Caco-2 (cell line): ENCODE data around the gene SLC34A3. TPM values are rescaled to one million over a fixed set of nuclear protein-coding genes. Genes with fewer than 3 reads are reported as not detected.

Source experiments
- BruUV-seq: library from RNA; stranded (reverse); fragments of 400-500 nt; replicated peaks from 2 replicates; lab custom pipeline; 2021; lab: Mats Ljungman, UMichigan
- CTCF ChIA-PET: fragments of 300-600 bp; sonication (Branson Sonifier 250); formaldehyde crosslinking; loops from one replicate; lab custom pipeline; 2022; ENCODE audit warnings: antibody characterized with exemption; lab: Charles Lee
- POLR2A ChIA-PET: fragments of 300-600 bp; sonication (Branson Sonifier 250); formaldehyde crosslinking; loops from one replicate; lab custom pipeline; 2022; ENCODE audit warnings: antibody characterized with exemption; lab: Charles Lee
- DNase-seq, 2 experiments: peaks; one replicate each; pipeline versions ENCODE4 v3.0.0 to v3.0.0-alpha.2; 2020 to 2022
- H3K27me3 ChIP-seq: replicated peaks from 2 replicates; pipeline ENCODE4 v1.6.0; 2011; ENCODE audit warnings: low read length; ENCODE audit not compliant: control insufficient read depth, insufficient read depth
- H3K36me3 ChIP-seq: 2 replicates; pipeline ENCODE4 v1.5.1; 2011; ENCODE audit warnings: low read length; ENCODE audit not compliant: control insufficient read depth, insufficient read depth
- H3K4me1 ChIP-seq: fragments of 250-450 bp; sonication (Bioruptor Pico); 2 replicates; pipeline ENCODE4 v1.5.1; 2020; ENCODE audit warnings: mild to moderate bottlenecking
- H3K4me3 ChIP-seq: 2 replicates; pipeline ENCODE4 v1.5.1; 2011; ENCODE audit warnings: low read depth, mild to moderate bottlenecking, control low read depth, low read length
- H3K9me3 ChIP-seq: fragments of 250-450 bp; sonication (Bioruptor Pico); 2 replicates; pipeline ENCODE4 v1.5.1; 2020; ENCODE audit warnings: mild to moderate bottlenecking, moderate library complexity
- H3K27ac Mint-ChIP-seq: one replicate; pipeline ENCODE4 v1.8.0; 2022; ENCODE audit warnings: mixed read lengths; ENCODE audit not compliant: unreplicated experiment
- H3K27me3 Mint-ChIP-seq: one replicate; pipeline ENCODE4 v1.8.0; 2022; ENCODE audit warnings: mixed read lengths; ENCODE audit not compliant: insufficient read depth, unreplicated experiment
- H3K36me3 Mint-ChIP-seq: one replicate; pipeline ENCODE4 v1.8.0; 2022; ENCODE audit warnings: mild to moderate bottlenecking, mixed read lengths; ENCODE audit not compliant: insufficient read depth, unreplicated experiment
- H3K4me1 Mint-ChIP-seq: one replicate; pipeline ENCODE4 v1.8.0; 2022; ENCODE audit warnings: low read depth, mixed read lengths; ENCODE audit not compliant: unreplicated experiment
- H3K4me3 Mint-ChIP-seq: one replicate; pipeline ENCODE4 v1.8.0; 2022; ENCODE audit warnings: mild to moderate bottlenecking, moderate library complexity, mixed read lengths; ENCODE audit not compliant: unreplicated experiment
- H3K9me3 Mint-ChIP-seq: one replicate; pipeline ENCODE4 v1.8.0; 2022; ENCODE audit warnings: mixed read lengths; ENCODE audit not compliant: unreplicated experiment
- intact Hi-C: fragments of 100-400 bp; cut with micrococcal nuclease; formaldehyde crosslinking; loops from one replicate; pipeline ENCODE4 v1.10.0; 2022; ENCODE audit not compliant: unreplicated experiment
- total RNA-seq: library from RNA; stranded (reverse); gene quantifications from 2 replicates; pipeline ENCODE4 v1.2.3, GENCODE V29; 2022
- TF ChIP-seq, protein P1 (sequence below), 2 experiments: fragments of 200-600 bp in 1 of 2; IDR thresholded peaks; 1 replicate in 1 of 2; 2 replicates in 1 of 2; pipeline versions ENCODE4 v1.5.1 to v1.8.0; 2011 to 2022; ENCODE audit warnings: antibody characterized with exemption in 1 of 2, control low read depth in 1 of 2, inconsistent platforms in 1 of 2, low read depth in 1 of 2, low read length in 1 of 2, mild to moderate bottlenecking in 1 of 2, moderate library complexity in 1 of 2; ENCODE audit not compliant: insufficient read depth in 1 of 2, severe bottlenecking in 1 of 2, unreplicated experiment in 1 of 2

Gene SLC34A3
- total RNA-seq, 1 experiment from 2014 or later, result not detected

DNA sequence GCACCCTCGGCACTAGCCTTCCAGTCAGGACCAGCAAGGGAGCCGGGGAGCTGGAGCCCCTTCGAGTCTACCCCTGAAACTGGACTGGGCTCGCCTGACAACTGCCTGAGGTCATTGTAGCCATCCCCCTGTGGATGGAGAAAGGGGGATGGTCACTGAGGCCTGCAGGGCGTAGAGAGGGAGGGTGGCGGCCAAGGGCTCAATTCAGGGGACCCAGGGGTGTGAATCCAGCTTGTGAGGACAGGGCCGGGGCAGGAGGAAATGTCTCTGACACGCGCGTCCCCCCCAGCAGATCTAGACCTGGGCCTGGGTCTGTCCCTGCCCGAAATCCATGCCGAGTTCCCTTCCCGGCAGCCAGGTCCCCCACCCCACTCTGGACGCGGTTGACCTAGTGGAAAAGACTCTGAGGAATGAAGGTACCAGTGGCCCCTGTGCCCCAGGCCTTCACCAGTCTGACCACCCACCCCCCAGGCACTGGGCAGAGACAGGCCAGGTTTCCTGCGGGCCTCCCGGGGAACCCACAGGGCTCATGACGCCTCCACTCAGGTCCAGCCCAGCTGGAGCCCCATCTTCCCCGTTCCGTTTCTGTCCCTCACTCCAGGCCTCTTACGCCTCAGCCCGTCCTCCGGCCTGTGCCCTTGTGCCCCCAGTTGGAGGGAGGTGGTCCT, 805 bp downstream of the SLC34A3 start:
- no peaks in the 10 kb centered on the region for H3K9me3 ChIP-seq
- Mint-ChIP-seq H3K27me3 (no peaks in the 10 kb centered on the region), H3K27ac (no peak overlapping the region), H3K4me1 (peaks cover 15% of the 10 kb centered on the region), H3K36me3 (peaks cover 14% of the 10 kb centered on the region), H3K9me3 (no peaks in the 10 kb centered on the region), H3K4me3 (no peak overlapping the region)
- no peaks in the 10 kb centered on the region for H3K27me3 ChIP-seq
- no peak overlapping the region for H3K4me3 ChIP-seq
- DNase-seq, result no peak
- H3K36me3 ChIP-seq, result no peaks in the 10 kb centered on the region
- BruUV-seq, result no TSS peak
- POLR2A ChIA-PET, result interaction anchor here (0.6 kb wide), 1 partner anchor 8 kb away, joined by 7 read pairs; no protein-coding TSS in a partner anchor
- TF ChIP-seq, protein P1, sequence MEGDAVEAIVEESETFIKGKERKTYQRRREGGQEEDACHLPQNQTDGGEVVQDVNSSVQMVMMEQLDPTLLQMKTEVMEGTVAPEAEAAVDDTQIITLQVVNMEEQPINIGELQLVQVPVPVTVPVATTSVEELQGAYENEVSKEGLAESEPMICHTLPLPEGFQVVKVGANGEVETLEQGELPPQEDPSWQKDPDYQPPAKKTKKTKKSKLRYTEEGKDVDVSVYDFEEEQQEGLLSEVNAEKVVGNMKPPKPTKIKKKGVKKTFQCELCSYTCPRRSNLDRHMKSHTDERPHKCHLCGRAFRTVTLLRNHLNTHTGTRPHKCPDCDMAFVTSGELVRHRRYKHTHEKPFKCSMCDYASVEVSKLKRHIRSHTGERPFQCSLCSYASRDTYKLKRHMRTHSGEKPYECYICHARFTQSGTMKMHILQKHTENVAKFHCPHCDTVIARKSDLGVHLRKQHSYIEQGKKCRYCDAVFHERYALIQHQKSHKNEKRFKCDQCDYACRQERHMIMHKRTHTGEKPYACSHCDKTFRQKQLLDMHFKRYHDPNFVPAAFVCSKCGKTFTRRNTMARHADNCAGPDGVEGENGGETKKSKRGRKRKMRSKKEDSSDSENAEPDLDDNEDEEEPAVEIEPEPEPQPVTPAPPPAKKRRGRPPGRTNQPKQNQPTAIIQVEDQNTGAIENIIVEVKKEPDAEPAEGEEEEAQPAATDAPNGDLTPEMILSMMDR (IDR thresholded peaks at IDR 0.05; ENCODE audit: insufficient read depth in 1 of 2, low read depth in 1 of 2, low read length in 1 of 2, severe bottlenecking in 1 of 2, unreplicated experiment in 1 of 2), result no peak
- H3K4me1 ChIP-seq, result peaks cover 44% of the 10 kb centered on the region
- CTCF ChIA-PET, result interaction anchor here (0.6 to 1.0 kb wide), 2 partner anchors 42 to 118 kb away, joined by 3 to 4 read pairs; no protein-coding TSS in a partner anchor
- intact Hi-C loops, result no loop called here

DNA sequence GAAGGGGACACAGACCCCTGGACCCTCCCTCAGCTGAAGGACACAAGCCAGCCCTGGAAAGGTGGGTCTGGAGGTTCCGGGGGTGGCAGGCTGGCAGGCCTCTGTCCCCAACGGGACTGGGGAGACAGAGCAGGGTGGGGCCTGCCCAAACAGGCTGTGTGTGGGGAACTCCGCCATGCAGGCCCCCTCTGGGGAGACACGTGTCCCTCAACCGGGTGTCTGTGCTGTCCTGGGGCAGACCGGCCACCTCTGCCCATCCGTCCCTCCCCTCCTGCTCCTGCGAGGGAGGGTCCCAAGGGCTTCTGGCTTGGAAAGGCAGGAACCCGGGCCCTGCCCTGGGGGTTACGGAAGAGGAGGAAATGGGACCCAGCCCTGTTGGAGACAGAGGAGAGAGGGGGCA, 1.4 kb downstream of the SLC34A3 start:
- TF ChIP-seq, protein P1 (IDR thresholded peaks at IDR 0.05; ENCODE audit: insufficient read depth in 1 of 2, low read depth in 1 of 2, low read length in 1 of 2, severe bottlenecking in 1 of 2, unreplicated experiment in 1 of 2), result no peak
- ChIA-PET POLR2A (no interaction called here), CTCF (interaction anchor here (0.6 kb wide), 1 partner anchor 244 kb away, joined by 3 read pairs; no protein-coding TSS in a partner anchor)
- peaks cover 14% of the 10 kb centered on the region for H3K36me3 Mint-ChIP-seq
- Histone ChIP-seq H3K9me3 (no peaks in the 10 kb centered on the region), H3K4me1 (peaks cover 44% of the 10 kb centered on the region), H3K36me3 (no peaks in the 10 kb centered on the region), H3K27me3 (no peaks in the 10 kb centered on the region), H3K4me3 (no peak overlapping the region)
- no peak for DNase-seq
- no TSS peak for BruUV-seq
- no peak overlapping the region for H3K4me3 Mint-ChIP-seq
- no peaks in the 10 kb centered on the region for H3K9me3 Mint-ChIP-seq
- H3K27ac Mint-ChIP-seq, result no peak overlapping the region
- peaks cover 13% of the 10 kb centered on the region for H3K4me1 Mint-ChIP-seq
- H3K27me3 Mint-ChIP-seq, result no peaks in the 10 kb centered on the region
- intact Hi-C loops, result no loop called here

DNA sequence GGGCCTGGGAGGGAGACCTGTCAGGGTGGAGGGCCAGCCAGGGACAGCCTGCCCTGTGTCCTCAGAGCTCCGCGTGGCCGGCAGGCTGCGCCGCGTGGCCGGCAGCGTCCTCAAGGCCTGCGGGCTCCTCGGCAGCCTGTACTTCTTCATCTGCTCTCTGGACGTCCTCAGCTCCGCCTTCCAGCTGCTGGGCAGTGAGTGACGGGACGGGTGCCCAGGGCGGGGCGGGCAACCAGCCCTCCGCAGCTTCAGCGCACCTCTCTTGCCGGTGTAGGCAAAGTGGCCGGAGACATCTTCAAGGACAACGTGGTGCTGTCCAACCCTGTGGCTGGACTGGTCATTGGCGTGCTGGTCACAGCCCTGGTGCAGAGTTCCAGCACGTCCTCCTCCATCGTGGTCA, 1.8 kb downstream of the SLC34A3 start:
- ChIA-PET CTCF (interaction anchor here (0.6 to 0.8 kb wide), 2 partner anchors 9 to 244 kb away, joined by 3 to 9 read pairs; no protein-coding TSS in a partner anchor), POLR2A (no interaction called here)
- H3K9me3 ChIP-seq, result no peaks in the 10 kb centered on the region
- DNase-seq, result no peak
- H3K4me1 ChIP-seq, result peaks cover 42% of the 10 kb centered on the region
- no peaks in the 10 kb centered on the region for H3K27me3 ChIP-seq
- intact Hi-C loops, result no loop called here
- no peaks in the 10 kb centered on the region for H3K9me3 Mint-ChIP-seq
- no peak overlapping the region for H3K4me3 ChIP-seq
- H3K4me3 Mint-ChIP-seq, result no peak overlapping the region
- no peak overlapping the region for H3K27ac Mint-ChIP-seq
- no TSS peak for BruUV-seq
- H3K4me1 Mint-ChIP-seq, result peaks cover 10% of the 10 kb centered on the region
- H3K27me3 Mint-ChIP-seq, result no peaks in the 10 kb centered on the region
- H3K36me3 Mint-ChIP-seq, result peaks cover 14% of the 10 kb centered on the region
- TF ChIP-seq, protein P1 (IDR thresholded peaks at IDR 0.05; ENCODE audit: insufficient read depth in 1 of 2, low read depth in 1 of 2, low read length in 1 of 2, severe bottlenecking in 1 of 2, unreplicated experiment in 1 of 2), result no peak
- no peaks in the 10 kb centered on the region for H3K36me3 ChIP-seq
